K562 (cell line): ENCODE results near the gene SGMS1. TPM values are rescaled to one million over a fixed set of nuclear protein-coding genes. Genes with fewer than 3 reads are reported as not detected.

Experiments used
- CEBPB ChIP-seq: fragments of 450-650 bp; IDR thresholded peaks from 2 replicates; pipeline ENCODE4 v1.6.1; 2016; ENCODE audit warnings: missing genetic modification characterization, missing compliant biosample characterization
- polyA plus RNA-seq, 8 experiments: library from polyadenylated mRNA; depleted of rRNA in 4 of 8; stranded (reverse) in 5 of 8; unstranded in 3 of 8; fragments of >200 nt; fragmentation: Nextera tagmentation in 2 of 8; fragmentation: Illumina TruSeq in 1 of 8; extraction: Ambion mirVana in 2 of 8; extraction: Trizol in 1 of 8; gene quantifications; 2 replicates each; pipeline versions ENCODE4 v1.2.1 to v1.2.3, GENCODE V29; 2011 to 2014; ENCODE audit warnings: inconsistent platforms in 1 of 8, missing spikeins in 1 of 8
- total RNA-seq, 7 experiments: library from RNA; depleted of rRNA in 6 of 7; stranded (reverse); fragments of >200 nt in 6 of 7; fragmentation: Illumina TruSeq in 2 of 7; extraction: Trizol in 2 of 7; gene quantifications; 2 replicates each; pipeline versions ENCODE4 v1.2.1 to v1.2.3, GENCODE V29; 2011 to 2021; ENCODE audit warnings: low replicate concordance in 1 of 7
- TF ChIP-seq, protein P1 (sequence below), 2 experiments: fragments of 450-650 bp; IDR thresholded peaks; 2 replicates each; pipeline ENCODE4 v1.6.1; 2016; ENCODE audit warnings: mild to moderate bottlenecking in 2 of 2, borderline replicate concordance in 1 of 2, low read depth in 1 of 2, moderate library complexity in 1 of 2

SGMS1 gene
- total and polyA plus RNA-seq, 9 of the 15 experiments (the other 6 are each of a cell fraction or from before 2014, with no cell fraction given) = 22.6 to 232 (median 82.2) TPM

DNA sequence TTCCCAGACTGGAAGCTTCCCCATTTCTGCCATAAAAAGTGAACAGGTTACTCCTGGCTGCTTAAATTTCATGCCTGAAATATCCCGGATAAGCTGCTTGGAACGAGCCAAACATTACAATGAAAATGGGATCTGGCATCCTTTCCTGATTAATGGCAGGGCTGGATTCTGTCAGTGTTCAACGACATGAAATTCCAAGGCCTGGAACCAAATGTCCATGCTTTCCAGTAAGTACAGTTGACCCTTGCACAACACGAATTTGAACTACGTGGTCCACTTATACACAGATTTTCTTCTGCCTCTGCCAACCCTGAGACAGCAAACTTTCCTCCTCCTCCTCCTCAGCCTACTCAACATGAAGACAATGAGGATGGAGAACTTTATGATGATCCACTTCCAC is 65.4 kb downstream of the SGMS1 start (continued):
- TF ChIP-seq, protein P1, sequence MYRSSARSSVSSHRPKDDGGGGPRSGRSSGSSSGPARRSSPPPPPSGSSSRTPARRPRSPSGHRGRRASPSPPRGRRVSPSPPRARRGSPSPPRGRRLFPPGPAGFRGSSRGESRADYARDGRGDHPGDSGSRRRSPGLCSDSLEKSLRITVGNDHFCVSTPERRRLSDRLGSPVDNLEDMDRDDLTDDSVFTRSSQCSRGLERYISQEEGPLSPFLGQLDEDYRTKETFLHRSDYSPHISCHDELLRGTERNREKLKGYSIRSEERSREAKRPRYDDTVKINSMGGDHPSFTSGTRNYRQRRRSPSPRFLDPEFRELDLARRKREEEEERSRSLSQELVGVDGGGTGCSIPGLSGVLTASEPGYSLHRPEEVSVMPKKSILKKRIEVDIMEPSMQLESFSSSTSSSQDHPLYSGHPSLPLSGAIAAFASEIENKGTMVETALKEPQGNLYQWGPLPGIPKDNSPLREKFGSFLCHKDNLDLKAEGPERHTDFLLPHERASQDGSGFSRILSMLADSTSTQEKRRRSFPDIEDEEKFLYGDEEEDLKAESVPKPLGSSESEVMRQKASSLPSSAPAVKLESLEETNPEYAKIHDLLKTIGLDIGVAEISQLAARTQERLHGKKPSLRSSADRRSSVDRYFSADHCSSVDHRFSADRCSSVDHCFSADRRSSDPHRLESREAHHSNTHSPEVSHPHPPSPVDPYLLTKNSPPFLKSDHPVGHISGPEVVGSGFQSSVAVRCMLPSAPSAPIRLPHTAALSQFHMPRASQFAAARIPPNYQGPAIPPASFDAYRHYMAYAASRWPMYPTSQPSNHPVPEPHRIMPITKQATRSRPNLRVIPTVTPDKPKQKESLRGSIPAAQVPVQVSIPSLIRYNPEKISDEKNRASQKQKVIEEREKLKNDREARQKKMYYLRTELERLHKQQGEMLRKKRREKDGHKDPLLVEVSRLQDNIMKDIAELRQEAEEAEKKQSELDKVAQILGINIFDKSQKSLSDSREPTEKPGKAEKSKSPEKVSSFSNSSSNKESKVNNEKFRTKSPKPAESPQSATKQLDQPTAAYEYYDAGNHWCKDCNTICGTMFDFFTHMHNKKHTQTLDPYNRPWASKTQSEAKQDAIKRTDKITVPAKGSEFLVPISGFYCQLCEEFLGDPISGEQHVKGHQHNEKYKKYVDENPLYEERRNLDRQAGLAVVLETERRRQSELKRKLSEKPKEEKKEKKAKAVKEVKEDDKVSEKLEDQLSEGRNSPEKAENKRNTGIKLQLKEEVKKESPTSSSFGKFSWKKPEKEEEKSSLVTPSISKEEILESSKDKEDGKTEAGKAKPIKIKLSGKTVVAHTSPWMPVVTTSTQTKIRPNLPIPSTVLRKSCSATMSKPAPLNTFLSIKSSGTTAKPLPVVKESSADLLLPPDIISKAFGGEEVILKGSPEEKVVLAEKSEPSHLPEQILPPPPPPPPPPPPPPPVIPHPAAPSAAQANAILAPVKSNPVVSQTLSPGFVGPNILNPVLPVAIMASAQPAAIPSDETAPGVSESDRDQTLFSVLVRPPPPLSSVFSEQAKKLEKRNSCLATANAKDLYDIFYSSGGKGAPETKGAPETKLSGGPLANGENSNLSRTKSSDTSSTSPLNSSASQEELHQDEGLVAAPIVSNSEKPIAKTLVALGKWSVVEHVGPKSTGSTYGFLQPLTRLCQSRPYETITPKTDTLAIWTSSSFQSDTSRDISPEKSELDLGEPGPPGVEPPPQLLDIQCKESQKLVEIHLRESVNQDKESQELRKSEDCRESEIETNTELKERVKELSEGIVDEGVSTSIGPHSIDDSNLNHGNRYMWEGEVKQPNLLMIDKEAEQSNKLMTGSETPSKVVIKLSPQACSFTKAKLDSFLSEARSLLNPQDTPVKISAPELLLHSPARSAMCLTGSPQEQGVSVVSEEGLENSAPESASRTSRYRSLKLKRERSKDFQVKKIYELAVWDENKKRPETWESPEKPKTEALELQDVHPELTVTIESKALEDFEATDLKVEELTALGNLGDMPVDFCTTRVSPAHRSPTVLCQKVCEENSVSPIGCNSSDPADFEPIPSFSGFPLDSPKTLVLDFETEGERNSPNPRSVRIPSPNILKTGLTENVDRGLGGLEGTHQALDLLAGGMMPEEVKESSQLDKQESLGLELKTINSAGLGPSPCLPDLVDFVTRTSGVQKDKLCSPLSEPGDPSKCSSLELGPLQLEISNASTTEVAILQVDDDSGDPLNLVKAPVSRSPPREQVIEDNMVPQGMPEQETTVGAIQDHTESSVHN (IDR thresholded peaks at IDR 0.05; ENCODE audit: borderline replicate concordance in 1 of 2, low read depth in 1 of 2) = no peak
- 0 out of 2 replicates have a peak, but pooled peaks have one; percentile 21 for TF ChIP-seq CEBPB (tag)
